Ectodermal cell (in vitro differentiated cells): ENCODE data around the gene CTXND2.
"Not testable (repeated sequence)": the region's sequence is repeated elsewhere in the genome, so short reads cannot be mapped to it uniquely, and the experiment has no call there.

Experiments
- H3K27ac ChIP-seq: 2 replicates; pipeline ENCODE4 v1.7.0; 2013; ENCODE audit warnings: mild to moderate bottlenecking, low read depth, low read length; ENCODE audit not compliant: insufficient read depth, poor library complexity, severe bottlenecking
- H3K27me3 ChIP-seq: 2 replicates; pipeline ENCODE4 v1.7.0; 2013; ENCODE audit warnings: mild to moderate bottlenecking, low read length; ENCODE audit not compliant: insufficient read depth, control insufficient read depth, poor library complexity, severe bottlenecking
- H3K36me3 ChIP-seq: one replicate; pipeline ENCODE4 v1.7.0; 2013; ENCODE audit warnings: low read length; ENCODE audit not compliant: control insufficient read depth, insufficient read depth
- H3K4me1 ChIP-seq: one replicate; pipeline ENCODE4 v1.7.0; 2013; ENCODE audit warnings: low read length; ENCODE audit not compliant: control insufficient read depth, insufficient read depth
- H3K4me3 ChIP-seq: 2 replicates; pipeline ENCODE4 v1.7.0; 2013; ENCODE audit warnings: low read depth, low read length, control low read depth; ENCODE audit not compliant: insufficient read depth
- H3K9me3 ChIP-seq: 2 replicates; pipeline ENCODE4 v1.7.0; 2013; ENCODE audit warnings: mild to moderate bottlenecking, low read length, moderate library complexity; ENCODE audit not compliant: control insufficient read depth
- WGBS, 2 experiments: methylation state at CpG; one replicate each; pipeline ENCODE4 v1.1.7; 2013; ENCODE audit warnings: missing lambda C conversion rate in 2 of 2; 5-methylcytosine and 5-hydroxymethylcytosine counted together

CTXND2 gene

DNA sequence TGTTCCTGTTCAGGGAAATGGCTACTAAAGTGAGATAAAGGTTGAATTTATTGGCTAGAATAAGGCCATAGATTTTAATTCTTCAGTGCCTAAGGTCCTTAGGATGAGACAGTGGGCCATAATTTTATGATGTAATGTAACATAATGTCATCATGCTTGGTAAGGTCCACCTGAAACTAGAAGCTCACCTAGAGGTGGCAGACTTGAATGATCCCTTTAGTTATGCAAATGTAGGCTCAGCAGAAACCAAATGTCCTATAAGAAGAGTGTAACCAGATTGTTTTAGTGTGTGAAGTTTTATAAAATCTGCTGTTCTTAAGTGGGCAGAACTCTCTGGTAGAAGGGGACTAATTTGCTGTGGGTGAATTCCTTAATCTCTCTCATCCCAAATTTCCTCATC, 25.7 kb downstream of the CTXND2 start:
- no peaks in the 10 kb centered on the region for H3K36me3 ChIP-seq
- H3K4me3 ChIP-seq: no peak overlapping the region
- H3K9me3 ChIP-seq: no peaks in the 10 kb centered on the region
- H3K27me3 ChIP-seq: no peaks in the 10 kb centered on the region
- H3K27ac ChIP-seq: no peak overlapping the region
- no peaks in the 10 kb centered on the region for H3K4me1 ChIP-seq

DNA sequence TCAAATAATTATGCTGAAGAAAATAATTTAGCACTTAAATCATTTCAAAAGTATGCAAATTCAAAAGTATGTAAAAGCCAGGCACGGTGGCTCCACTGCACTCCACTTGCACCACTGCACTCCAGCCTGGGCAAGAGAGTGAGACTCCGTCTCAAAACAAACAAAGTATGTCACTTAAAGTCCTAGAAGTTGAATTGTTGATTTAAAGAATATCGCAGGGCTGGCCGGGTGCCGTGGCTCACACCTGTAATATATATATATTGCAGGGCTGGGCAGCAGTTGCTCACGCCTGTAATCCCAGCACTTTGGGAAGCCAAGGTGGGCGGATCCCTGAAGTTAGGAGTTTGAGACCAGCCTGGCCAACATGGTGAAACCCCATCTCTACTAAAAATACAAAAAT, 30.5 kb downstream of the CTXND2 start:
- WGBS, 2 experiments: 95 to 96% methylated on average over 7 of the region's 7 CpGs
- H3K4me3 ChIP-seq: no peak overlapping the region
- no peak overlapping the region for H3K27ac ChIP-seq
- H3K4me1 ChIP-seq: no peaks in the 10 kb centered on the region
- H3K9me3 ChIP-seq: no peaks in the 10 kb centered on the region
- H3K27me3 ChIP-seq: no peaks in the 10 kb centered on the region
- H3K36me3 ChIP-seq: no peaks in the 10 kb centered on the region

DNA sequence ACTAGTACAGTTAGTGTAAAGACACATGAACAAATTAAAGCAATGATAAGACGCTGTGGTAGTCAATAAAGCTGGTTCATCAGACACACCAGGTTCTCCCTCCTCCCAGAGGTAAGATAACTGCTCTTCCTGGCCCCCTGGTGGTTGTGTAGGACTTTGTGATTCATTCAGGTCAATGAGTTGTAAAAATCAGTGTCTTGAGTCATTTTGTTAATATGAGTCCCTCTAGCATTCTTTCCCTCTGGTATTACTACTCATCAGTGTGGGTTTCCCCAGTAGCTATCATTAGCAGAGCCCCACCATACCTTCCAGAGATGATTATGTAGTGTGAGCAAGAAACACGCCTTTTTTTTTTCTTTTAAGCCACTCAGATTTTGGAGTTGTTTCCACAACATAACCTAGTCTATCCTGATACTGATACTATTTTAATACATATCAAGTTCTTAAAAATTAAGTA, 35.6 kb downstream of the CTXND2 start:
- Histone ChIP-seq H3K27me3 (no peaks in the 10 kb centered on the region), H3K4me3 (no peak overlapping the region), H3K27ac (no peak overlapping the region), H3K36me3 (peaks cover 2% of the 10 kb centered on the region), H3K9me3 (no peaks in the 10 kb centered on the region), H3K4me1 (peaks cover 2% of the 10 kb centered on the region)
- 8 to 68% methylated on average over 1 to 2 of the region's 2 CpGs for WGBS, 2 experiments

DNA sequence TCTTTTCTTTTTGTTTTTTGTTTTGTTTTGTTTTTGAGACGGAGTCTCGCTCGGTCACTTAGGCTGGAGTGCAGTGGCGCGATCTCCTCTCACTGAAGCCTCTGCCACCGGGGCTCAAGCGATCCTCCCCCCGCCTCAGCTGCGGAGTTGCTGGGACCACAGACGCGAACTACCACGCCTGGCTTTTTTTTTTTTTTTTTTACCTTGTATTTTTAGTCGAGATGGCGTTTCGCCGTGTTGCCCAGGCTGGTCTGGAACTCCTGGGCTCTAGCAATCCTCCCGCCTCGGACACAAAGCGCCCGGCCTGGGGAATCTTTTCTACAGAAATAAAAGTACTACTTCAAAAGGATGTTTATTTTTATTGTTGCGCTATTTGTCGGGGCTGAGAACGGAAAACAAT, 38.1 kb downstream of the CTXND2 start:
- H3K36me3 ChIP-seq: peaks cover 22% of the 10 kb centered on the region
- H3K9me3 ChIP-seq: no peaks in the 10 kb centered on the region
- no peak overlapping the region for H3K4me3 ChIP-seq
- no peaks in the 10 kb centered on the region for H3K27me3 ChIP-seq
- no peak overlapping the region for H3K27ac ChIP-seq
- peaks cover 2% of the 10 kb centered on the region for H3K4me1 ChIP-seq
- WGBS, 2 experiments: 91 to 94% methylated on average over 20 to 23 of the region's 23 CpGs

DNA sequence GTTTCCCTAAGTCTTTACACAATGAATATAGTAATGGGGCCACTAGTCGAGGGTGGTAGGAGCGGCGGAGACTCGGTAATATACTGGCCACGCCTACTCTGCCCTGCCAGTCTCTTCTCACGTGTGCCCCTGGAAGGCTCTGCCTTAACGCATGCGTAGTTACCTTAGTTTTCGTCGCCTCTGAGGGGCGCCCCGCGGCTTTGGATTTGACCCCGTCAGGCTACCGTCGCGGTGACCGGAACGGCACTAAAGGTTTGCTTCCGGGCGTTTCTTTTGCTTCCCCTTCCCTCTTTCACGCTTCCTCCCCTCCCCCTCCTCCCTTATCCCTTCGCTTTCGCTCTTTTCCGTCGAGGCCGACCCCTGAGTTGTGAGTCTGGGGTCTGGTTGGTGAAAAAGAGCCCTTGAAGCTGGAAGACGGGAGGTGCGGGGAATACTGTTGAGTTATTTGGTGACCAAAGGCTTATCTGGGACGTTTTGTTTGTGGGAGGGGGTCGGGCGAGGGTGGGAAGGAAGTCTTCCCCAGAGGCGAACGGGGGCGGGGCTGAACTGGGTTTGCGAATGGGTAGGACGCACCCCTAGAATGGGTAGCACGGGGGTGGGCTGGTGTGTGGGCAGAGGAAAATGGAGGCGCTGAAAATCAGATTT, 39.3 kb downstream of the CTXND2 start, which contains the start of gene SETDB1:
Gene SETDB1 (plus strand): TSS at position 267 of the 645 bp plus-strand sequence. CDS start 1,352 bp downstream, outside the sequence.
- no peaks in the 10 kb centered on the region for H3K9me3 ChIP-seq
- no peaks in the 10 kb centered on the region for H3K27me3 ChIP-seq
- peak within 1 kb of the TSS; percentile 63 for H3K4me3 ChIP-seq
- H3K27ac ChIP-seq: peak within 1 kb of the TSS; percentile 87
- peaks cover 2% of the 10 kb centered on the region for H3K4me1 ChIP-seq
- 0% methylated on average over 38 to 39 of the region's 39 CpGs for WGBS, 2 experiments
- H3K36me3 ChIP-seq: peaks cover 33% of the 10 kb centered on the region

DNA sequence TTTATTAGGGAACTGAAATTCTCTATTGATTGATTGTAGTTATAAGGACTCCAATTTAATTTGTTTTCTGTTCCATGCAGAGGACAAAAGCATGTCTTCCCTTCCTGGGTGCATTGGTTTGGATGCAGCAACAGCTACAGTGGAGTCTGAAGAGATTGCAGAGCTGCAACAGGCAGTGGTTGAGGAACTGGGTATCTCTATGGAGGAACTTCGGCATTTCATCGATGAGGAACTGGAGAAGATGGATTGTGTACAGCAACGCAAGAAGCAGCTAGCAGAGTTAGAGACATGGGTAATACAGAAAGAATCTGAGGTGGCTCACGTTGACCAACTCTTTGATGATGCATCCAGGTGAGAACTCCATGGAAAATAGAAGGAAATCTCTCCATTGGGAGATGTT, 40.7 kb downstream of the CTXND2 start:
- Histone ChIP-seq H3K9me3 (peaks cover 4% of the 10 kb centered on the region), H3K27me3 (no peaks in the 10 kb centered on the region), H3K4me1 (peaks cover 2% of the 10 kb centered on the region), H3K36me3 (peaks cover 40% of the 10 kb centered on the region), H3K27ac (no peak overlapping the region), H3K4me3 (no peak overlapping the region)
- WGBS, 2 experiments: 95 to 96% methylated on average over 4 of the region's 4 CpGs

DNA sequence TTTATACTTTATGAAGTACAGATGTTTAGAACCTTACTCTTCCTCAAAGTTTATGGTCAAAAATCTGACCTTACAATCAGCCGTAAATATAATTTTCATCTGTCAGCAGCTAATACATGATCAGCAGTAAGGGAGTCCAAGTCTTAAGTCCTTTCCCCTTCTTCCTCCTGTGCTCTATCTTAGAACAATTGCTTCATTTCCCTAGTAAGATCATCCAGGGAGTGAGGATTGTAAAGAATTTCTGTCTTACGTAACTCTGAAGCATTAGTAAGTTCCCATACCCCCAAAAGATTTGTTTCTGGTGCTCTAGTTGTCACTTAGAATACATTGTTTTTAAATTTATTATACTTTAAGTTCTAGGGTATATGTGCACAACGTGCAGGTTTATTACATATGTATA, 41.4 kb downstream of the CTXND2 start:
- peaks cover 44% of the 10 kb centered on the region for H3K36me3 ChIP-seq
- no peaks in the 10 kb centered on the region for H3K27me3 ChIP-seq

DNA sequence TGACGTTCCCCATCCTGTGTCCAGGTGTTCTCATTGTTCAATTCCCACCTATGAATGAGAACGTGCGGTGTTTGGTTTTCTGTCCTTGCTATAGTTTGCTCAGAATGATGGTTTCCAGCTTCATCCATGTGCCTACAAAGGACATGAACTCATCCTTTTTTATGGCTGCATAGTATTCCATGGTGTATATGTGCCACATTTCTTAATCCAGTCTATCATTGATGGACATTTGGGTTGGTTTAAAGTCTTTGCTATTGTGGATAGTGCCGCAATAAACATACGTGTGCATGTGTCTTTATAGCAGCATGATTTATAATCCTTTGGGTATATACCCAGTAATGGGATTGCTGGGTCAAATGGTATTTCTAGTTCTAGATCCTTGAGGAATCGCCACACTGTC, 41.8 kb downstream of the CTXND2 start:
- 96 to 100% methylated on average over 4 to 5 of the region's 6 CpGs for WGBS, 2 experiments
- not testable (repeated sequence) for H3K4me1 ChIP-seq, H3K4me3 ChIP-seq, H3K27me3 ChIP-seq, H3K27ac ChIP-seq, H3K9me3 ChIP-seq
- peaks cover 47% of the 10 kb centered on the region for H3K36me3 ChIP-seq

More for the DNA sequence above, 41.4 kb downstream of the CTXND2 start:
- peaks cover 4% of the 10 kb centered on the region for H3K9me3 ChIP-seq
- peaks cover 2% of the 10 kb centered on the region for H3K4me1 ChIP-seq
- 97 to 100% methylated on average over 2 to 3 of the region's 3 CpGs for WGBS, 2 experiments
- H3K4me3 ChIP-seq: no peak overlapping the region
- no peak overlapping the region for H3K27ac ChIP-seq

DNA sequence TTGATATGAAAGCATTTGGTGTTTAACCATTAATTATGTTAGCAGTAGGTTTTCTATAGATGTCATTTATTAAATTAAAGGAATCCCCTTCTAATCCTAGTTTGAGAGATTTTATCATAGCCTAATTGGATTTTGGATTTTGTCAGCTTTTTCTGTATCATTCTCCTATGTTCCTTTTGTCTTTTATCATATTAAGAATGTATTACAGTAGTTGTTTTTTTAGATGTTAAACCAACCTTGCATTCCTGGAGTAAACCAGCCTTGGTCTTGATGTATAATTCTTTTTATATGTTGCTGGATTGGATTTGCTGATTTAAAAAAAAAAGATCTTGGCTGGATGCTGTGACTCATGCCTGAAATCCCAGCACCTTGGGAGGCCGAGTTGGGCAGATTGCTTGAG, 44.8 kb downstream of the CTXND2 start:
- 88 to 96% methylated on average over 1 of the region's 1 CpG for WGBS, 2 experiments
- H3K4me3 ChIP-seq: no peak overlapping the region
- H3K36me3 ChIP-seq: peaks cover 48% of the 10 kb centered on the region
- no peaks in the 10 kb centered on the region for H3K27me3 ChIP-seq
- H3K4me1 ChIP-seq: no peaks in the 10 kb centered on the region
- H3K9me3 ChIP-seq: peaks cover 4% of the 10 kb centered on the region
- no peak overlapping the region for H3K27ac ChIP-seq

DNA sequence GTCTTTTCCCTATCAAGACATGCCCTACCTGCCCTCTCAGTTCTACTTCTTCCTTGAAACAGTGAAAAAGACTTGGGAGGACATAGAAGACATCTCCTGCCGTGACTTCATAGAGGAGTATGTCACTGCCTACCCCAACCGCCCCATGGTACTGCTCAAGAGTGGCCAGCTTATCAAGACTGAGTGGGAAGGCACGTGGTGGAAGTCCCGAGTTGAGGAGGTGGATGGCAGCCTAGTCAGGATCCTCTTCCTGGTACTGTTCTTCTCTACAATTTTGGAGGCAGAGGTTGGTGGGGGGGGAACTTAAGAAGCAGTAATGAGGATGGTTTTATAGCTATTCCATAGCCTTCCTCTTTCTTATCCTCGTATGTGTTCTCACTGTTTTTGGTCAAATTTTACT, 57.9 kb downstream of the CTXND2 start:
- Histone ChIP-seq H3K27ac (no peak overlapping the region), H3K4me3 (no peak overlapping the region), H3K4me1 (no peaks in the 10 kb centered on the region), H3K27me3 (no peaks in the 10 kb centered on the region), H3K36me3 (peaks cover 78% of the 10 kb centered on the region), H3K9me3 (no peaks in the 10 kb centered on the region)
- 96 to 98% methylated on average over 5 of the region's 5 CpGs for WGBS, 2 experiments
